H1 (cell line): ENCODE data around the gene KIF26B. TPM values are rescaled to one million over a fixed set of nuclear protein-coding genes. Genes with fewer than 3 reads are reported as not detected.

Source experiments
- ATF2 ChIP-seq: IDR thresholded peaks from 2 replicates; pipeline ENCODE4 v1.6.1; 2012; ENCODE audit warnings: low read length, inconsistent platforms
- NANOG ChIP-seq: IDR thresholded peaks from 2 replicates; pipeline ENCODE4 v1.6.1; 2011; ENCODE audit warnings: low read length, low read depth, mild to moderate bottlenecking, inconsistent platforms; ENCODE audit not compliant: insufficient read depth, poor library complexity, severe bottlenecking
- POU5F1 ChIP-seq: IDR thresholded peaks from 2 replicates; pipeline ENCODE4 v1.6.1; 2011; ENCODE audit warnings: low read depth, mild to moderate bottlenecking, low read length, moderate library complexity
- RBBP5 ChIP-seq: IDR thresholded peaks from 2 replicates; pipeline ENCODE4 v1.7.1; 2012; ENCODE audit warnings: low read depth, mild to moderate bottlenecking, inconsistent platforms, low read length, moderate library complexity, borderline replicate concordance
- RFX5 ChIP-seq: IDR thresholded peaks from 2 replicates; pipeline ENCODE4 v1.6.1; 2011; ENCODE audit warnings: low read depth, low read length, improper control_type of control experiment, borderline replicate concordance
- polyA plus RNA-seq, 7 experiments: library from polyadenylated mRNA; depleted of rRNA in 3 of 7; stranded (reverse) in 5 of 7; unstranded in 2 of 7; fragments of >200 nt in 5 of 7; fragments of 200-250 nt in 2 of 7; gene quantifications; 1 replicate in 5 of 7; 2 replicates in 1 of 7; 4 replicates in 1 of 7; pipeline versions ENCODE4 v1.2.1 to v1.2.3, GENCODE V29; 2011 to 2013; ENCODE audit warnings: missing spikeins in 2 of 7, mixed read lengths in 2 of 7
- total RNA-seq: library from RNA; stranded (reverse); fragmentation: NEBNext Ultra II Directional; extraction: Animal tissue kit (Norgen Biotek cat#: 25700); gene quantifications from 2 replicates; pipeline ENCODE4 v1.2.1, GENCODE V29; 2021

Gene KIF26B
- total and polyA plus RNA-seq, 2 of the 8 experiments (the other 6 are each of a cell fraction or from before 2014, with no cell fraction given), result 0.06 to 0.28 TPM

GRCh38 chr1:245716561-245716960 is 561.8 kb downstream of the KIF26B start (continued):
- TF ChIP-seq RBBP5 (no peak), POU5F1 (no peak), NANOG (no peak), RFX5 (no peak), ATF2 (no peak)
